Stimulated activated memory B cell treated with anti-CD40 and anti-IgM and Interleukin-4, amounts not matched to agents 10 μg/mL and 1 μg/mL and 100 μg/mL, for 72 hours (primary cell): ENCODE data around the gene PLA2G2D.

Experiments
- ATAC-seq: fragments of 150-1000 bp; cut with Tn5 transposase; 2 replicates; pipeline ENCODE4 v1.10.0; 2021
- H3K27ac Mint-ChIP-seq: one replicate; pipeline ENCODE4 v1.8.0; 2022; ENCODE audit warnings: mild to moderate bottlenecking, mixed read lengths
- H3K27me3 Mint-ChIP-seq: one replicate; pipeline ENCODE4 v1.8.0; 2022; ENCODE audit warnings: mixed read lengths
- H3K36me3 Mint-ChIP-seq: one replicate; pipeline ENCODE4 v1.8.0; 2022; ENCODE audit warnings: mixed read lengths
- H3K4me1 Mint-ChIP-seq: one replicate; pipeline ENCODE4 v1.8.0; 2022; ENCODE audit warnings: mixed read lengths
- H3K4me3 Mint-ChIP-seq: one replicate; pipeline ENCODE4 v1.8.0; 2022; ENCODE audit warnings: mild to moderate bottlenecking, moderate library complexity, mixed read lengths
- H3K9me3 Mint-ChIP-seq: one replicate; pipeline ENCODE4 v1.8.0; 2022; ENCODE audit warnings: mixed read lengths

Gene PLA2G2D

DNA sequence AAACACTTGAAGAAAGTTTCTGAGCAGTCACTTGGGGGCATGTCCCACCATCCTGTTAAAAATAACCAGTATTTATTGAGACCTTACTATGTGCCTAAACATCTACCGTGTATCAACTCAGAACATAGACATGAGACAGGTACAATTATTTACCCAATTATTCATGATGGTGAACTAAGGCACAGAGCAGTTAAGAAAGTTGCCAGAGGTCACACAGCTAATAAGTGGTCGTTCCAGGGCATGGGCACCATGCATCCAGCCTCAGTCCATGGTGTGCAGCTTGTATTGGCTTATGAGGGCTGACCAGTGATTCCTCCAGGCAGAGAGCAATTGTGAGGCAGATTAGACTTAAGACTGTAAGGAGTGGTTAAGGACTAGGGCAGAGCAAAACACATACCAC lies 44.0 kb downstream of the PLA2G2D start:
- Mint-ChIP-seq H3K27ac (no peak overlapping the region), H3K36me3 (no peaks in the 10 kb centered on the region), H3K27me3 (no peaks in the 10 kb centered on the region), H3K4me1 (peaks cover 67% of the 10 kb centered on the region), H3K4me3 (no peak overlapping the region), H3K9me3 (no peaks in the 10 kb centered on the region)
- no peak for ATAC-seq

DNA sequence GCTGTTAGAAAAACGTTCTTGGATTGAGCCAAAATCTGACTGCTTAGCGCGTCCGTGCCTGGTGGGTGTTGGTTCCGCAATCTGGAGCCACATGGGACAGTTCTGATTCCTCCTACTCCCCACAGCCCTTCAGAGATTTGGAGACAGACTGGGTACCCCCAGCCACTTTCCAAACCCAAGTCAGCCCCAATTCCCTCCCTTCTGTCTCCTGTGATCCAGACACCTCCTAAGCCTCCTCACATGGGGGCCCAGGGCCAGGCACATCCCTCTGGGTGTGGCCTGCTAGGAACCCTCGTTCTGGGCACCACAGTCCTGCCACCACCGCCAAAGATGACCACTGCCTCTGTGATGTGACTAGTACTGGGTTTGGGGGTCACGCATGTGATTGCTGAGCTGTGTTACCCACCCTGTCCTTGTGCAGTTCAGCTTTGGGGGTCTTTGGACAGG lies 44.6 kb downstream of the PLA2G2D start:
- ATAC-seq: no peak

DNA sequence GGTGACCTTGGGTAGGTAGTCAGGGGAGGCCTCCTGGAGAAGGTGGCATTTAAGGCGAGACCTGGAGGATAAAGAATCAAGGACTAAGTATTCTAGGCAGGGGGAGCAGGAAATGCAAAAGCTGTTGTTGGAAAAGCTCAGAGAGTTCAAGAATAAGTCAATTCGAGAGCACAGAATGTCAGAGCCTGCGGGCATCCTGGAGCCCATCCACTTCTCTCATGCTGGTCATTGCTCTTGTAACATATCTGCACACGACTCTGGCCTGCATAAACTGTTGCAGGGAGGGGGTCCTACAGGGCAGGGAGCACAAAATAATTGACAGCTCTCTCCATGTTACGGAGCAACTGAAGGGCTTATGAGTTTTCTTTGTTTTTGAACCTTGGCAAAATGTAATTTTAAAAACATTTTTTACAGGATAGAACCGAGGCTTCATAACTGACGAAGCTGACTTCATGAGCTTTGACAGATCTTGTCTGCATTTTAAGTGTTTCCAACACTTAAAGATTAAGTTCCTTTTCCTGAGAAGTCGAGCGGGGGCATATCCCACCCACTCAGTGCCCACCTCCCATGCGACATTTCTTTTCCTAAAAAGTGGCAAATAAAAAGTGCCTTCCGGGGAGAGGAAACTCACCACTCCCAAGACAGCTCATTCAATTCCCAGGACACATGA lies 45.1 kb downstream of the PLA2G2D start:
- Mint-ChIP-seq H3K36me3 (no peaks in the 10 kb centered on the region), H3K4me1 (peaks cover 57% of the 10 kb centered on the region), H3K27ac (no peak overlapping the region), H3K27me3 (no peaks in the 10 kb centered on the region), H3K9me3 (no peaks in the 10 kb centered on the region), H3K4me3 (no peak overlapping the region)
- no peak for ATAC-seq

More for the DNA sequence above, 44.6 kb downstream of the PLA2G2D start:
- Mint-ChIP-seq H3K27me3 (no peaks in the 10 kb centered on the region), H3K9me3 (no peaks in the 10 kb centered on the region), H3K36me3 (no peaks in the 10 kb centered on the region), H3K4me3 (no peak overlapping the region), H3K4me1 (peaks cover 62% of the 10 kb centered on the region), H3K27ac (no peak overlapping the region)

DNA sequence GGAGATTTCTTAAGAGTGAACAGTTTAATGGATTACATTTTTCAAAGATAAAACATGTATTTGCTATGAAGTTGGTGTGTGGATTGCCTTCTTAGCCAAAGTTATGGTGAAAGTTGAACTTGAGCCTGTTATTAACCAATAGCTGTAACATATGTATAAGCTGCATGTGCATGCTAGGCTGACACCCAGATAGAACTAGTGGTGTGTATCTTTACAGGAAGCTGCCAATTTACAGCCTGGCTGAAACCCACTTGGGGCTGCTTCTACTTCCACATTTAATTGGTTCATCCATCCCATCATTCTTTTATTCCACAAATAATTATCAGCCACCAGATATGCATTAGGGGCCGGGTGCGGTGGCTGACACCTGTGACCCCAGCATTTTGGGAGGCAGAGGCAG lies 46.1 kb downstream of the PLA2G2D start:
- H3K27ac Mint-ChIP-seq: no peak overlapping the region
- H3K4me3 Mint-ChIP-seq: no peak overlapping the region
- H3K4me1 Mint-ChIP-seq: peaks cover 48% of the 10 kb centered on the region
- ATAC-seq: no peak
- H3K36me3 Mint-ChIP-seq: no peaks in the 10 kb centered on the region
- H3K27me3 Mint-ChIP-seq: no peaks in the 10 kb centered on the region
- no peaks in the 10 kb centered on the region for H3K9me3 Mint-ChIP-seq

DNA sequence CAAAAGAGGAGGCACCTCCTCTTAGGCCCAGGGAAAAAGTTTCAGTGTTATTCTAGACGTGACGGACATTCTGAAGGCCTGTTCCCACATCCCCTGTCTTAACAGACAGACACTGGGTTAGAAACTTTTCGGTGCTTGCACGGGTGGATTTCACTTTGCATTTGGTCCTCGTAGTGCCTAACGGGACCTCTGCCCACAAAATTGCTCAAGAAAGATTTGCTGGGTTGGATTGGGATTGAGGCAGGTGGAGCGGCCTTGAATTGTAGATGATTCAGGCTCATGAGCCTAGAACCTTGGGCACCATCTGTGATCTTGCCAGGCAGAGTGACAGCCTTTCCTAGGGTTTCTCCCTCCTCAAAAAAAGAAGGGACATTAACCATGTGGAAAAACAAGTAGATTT lies 46.6 kb downstream of the PLA2G2D start:
- Mint-ChIP-seq H3K36me3 (no peaks in the 10 kb centered on the region), H3K27me3 (no peaks in the 10 kb centered on the region), H3K9me3 (no peaks in the 10 kb centered on the region), H3K4me3 (no peak overlapping the region), H3K4me1 (peaks cover 43% of the 10 kb centered on the region), H3K27ac (no peak overlapping the region)
- no peak for ATAC-seq

DNA sequence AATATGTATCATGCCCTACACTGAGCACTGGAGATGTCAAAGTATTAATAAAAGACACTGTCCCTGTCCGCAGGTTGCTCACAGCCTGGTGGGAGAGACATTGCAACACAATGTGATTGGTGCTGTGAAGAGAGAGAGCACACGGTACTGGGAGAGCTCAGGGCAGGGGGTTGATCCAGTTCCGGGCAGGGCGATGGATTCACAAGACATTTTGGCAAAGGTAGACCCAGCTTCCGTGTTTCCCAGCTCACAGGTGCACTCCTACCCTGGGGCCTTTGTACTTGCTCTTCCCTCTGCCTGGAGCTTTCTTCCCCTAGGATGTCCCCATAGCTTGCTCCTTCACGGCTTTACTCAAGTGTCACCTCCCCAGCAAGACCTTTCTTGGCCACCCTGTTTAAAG lies 47.9 kb downstream of the PLA2G2D start:
- no peak for ATAC-seq
- Mint-ChIP-seq H3K4me1 (peaks cover 32% of the 10 kb centered on the region), H3K4me3 (no peak overlapping the region), H3K9me3 (no peaks in the 10 kb centered on the region), H3K27ac (no peak overlapping the region), H3K27me3 (no peaks in the 10 kb centered on the region), H3K36me3 (no peaks in the 10 kb centered on the region)

DNA sequence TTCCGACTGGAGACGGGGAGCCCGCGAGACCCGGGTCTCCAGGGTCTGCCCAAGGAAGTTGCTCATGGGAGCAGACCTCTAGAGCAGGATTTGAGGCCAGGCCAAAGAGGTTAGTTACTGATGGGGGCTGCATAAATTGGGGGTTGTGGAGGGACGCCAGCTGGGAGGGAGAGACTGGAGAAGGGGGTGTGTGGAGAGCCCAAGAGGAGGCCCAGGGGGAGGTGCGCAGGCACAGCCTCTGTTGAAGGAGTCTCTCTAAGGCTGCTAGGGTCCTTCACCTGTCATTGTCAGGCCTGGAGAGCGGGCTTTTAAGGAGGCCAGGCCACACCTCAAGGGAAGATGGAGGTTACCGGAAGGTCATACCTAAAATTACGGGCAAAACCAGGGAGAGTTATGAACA lies 49.0 kb downstream of the PLA2G2D start:
- Mint-ChIP-seq H3K36me3 (no peaks in the 10 kb centered on the region), H3K9me3 (no peaks in the 10 kb centered on the region), H3K27me3 (no peaks in the 10 kb centered on the region), H3K4me1 (peaks cover 30% of the 10 kb centered on the region), H3K4me3 (no peak overlapping the region), H3K27ac (no peak overlapping the region)
- ATAC-seq: no peak

DNA sequence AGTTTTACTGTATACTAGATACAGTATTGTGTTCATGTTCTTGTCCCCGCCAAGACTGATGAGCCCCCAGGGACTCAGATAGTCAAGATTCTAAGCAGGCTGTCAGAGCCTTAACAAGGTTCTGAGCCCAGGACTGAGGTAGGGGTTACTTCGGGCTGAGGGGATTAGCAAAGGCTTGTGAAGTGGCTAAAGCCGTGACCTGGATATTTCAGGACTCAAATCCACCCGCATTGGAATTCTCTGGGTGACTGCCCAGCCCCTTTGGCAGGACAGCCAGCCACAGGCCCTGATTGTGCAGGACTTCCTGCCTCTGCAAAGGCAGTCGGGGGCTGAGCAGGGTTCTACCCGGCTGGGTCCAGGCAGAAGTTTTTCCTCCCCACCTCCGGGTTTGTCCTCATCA lies 49.5 kb downstream of the PLA2G2D start, which contains the start of gene PLA2G5:
TSS of gene PLA2G5 (plus strand) at position 321 of the 400 bp plus-strand sequence. CDS start 14,637 bp downstream, outside the sequence.
- Mint-ChIP-seq H3K27me3 (no peaks in the 10 kb centered on the region), H3K27ac (no peak within 1 kb of the TSS), H3K36me3 (no peaks in the 10 kb centered on the region), H3K9me3 (no peaks in the 10 kb centered on the region), H3K4me3 (no peak within 1 kb of the TSS), H3K4me1 (peaks cover 25% of the 10 kb centered on the region)
- ATAC-seq: no peak

DNA sequence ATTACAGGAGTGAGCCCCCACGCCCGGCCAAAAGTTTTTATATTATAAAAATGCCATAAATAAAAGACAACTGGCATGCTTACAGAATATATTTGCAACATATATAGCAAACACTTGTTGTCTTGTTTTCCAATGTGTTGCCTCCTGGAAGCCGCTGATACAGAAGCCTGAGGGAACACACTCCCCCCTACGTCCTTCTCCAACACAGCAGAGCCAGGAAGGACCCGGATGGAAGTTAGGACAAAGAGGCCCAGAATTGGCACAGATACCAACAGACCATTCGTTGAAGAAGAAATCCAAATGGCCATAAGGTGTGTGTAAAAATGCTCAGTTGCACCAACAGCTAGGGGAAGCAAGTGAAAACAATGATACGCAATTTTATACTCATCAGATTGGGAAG lies 50.6 kb downstream of the PLA2G2D start:
- no peaks in the 10 kb centered on the region for H3K36me3 Mint-ChIP-seq
- ATAC-seq: no peak
- no peaks in the 10 kb centered on the region for H3K27me3 Mint-ChIP-seq
- peaks cover 18% of the 10 kb centered on the region for H3K4me1 Mint-ChIP-seq
- H3K4me3 Mint-ChIP-seq: no peak overlapping the region
- H3K9me3 Mint-ChIP-seq: no peaks in the 10 kb centered on the region
- H3K27ac Mint-ChIP-seq: no peak overlapping the region

DNA sequence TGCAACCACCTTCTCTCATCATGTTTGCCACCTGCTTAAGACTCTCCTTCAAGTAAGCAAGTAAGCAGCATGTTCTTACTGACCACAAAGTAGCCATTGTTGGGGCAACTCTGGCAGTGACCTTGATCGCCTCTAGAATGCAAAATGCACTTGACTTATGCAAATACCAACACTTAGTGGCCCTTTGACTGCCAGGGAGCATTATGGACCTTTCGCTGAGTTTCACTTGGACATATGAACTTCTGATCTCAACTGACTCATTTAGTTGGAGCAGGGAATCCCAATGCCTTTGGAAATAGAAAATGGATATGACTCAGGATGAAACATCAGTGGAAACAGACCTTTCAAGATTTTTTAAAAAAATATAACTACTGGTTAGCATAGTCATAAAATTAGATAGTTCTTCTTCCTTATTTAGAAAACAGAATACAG lies 55.5 kb downstream of the PLA2G2D start:
- Mint-ChIP-seq H3K27ac (no peak overlapping the region), H3K4me1 (peaks cover 34% of the 10 kb centered on the region)
- ATAC-seq: no peak

More for the DNA sequence above, 55.5 kb downstream of the PLA2G2D start:
- Mint-ChIP-seq H3K27me3 (no peaks in the 10 kb centered on the region), H3K36me3 (no peaks in the 10 kb centered on the region), H3K4me3 (no peak overlapping the region), H3K9me3 (no peaks in the 10 kb centered on the region)
